Mucosa of gallbladder (tissue), 1 donor: ENCODE results near the gene CFAP61. TPM values are rescaled to one million over a fixed set of nuclear protein-coding genes. Genes with fewer than 3 reads are reported as not detected.

ENCODE experiments used
- DNase-seq: peaks from one replicate; pipeline ENCODE4 v3.0.0-alpha.2; 2020; ENCODE audit warnings: low spot score
- total RNA-seq: library from RNA; stranded (reverse); gene quantifications from one replicate; pipeline ENCODE4 v1.2.1, GENCODE V29; 2021
- donor health status: DM: no; HTN: no; CAD: no.

The CFAP61 gene
- total RNA-seq, 1 donor from 2014 or later: 0.78 TPM

DNA sequence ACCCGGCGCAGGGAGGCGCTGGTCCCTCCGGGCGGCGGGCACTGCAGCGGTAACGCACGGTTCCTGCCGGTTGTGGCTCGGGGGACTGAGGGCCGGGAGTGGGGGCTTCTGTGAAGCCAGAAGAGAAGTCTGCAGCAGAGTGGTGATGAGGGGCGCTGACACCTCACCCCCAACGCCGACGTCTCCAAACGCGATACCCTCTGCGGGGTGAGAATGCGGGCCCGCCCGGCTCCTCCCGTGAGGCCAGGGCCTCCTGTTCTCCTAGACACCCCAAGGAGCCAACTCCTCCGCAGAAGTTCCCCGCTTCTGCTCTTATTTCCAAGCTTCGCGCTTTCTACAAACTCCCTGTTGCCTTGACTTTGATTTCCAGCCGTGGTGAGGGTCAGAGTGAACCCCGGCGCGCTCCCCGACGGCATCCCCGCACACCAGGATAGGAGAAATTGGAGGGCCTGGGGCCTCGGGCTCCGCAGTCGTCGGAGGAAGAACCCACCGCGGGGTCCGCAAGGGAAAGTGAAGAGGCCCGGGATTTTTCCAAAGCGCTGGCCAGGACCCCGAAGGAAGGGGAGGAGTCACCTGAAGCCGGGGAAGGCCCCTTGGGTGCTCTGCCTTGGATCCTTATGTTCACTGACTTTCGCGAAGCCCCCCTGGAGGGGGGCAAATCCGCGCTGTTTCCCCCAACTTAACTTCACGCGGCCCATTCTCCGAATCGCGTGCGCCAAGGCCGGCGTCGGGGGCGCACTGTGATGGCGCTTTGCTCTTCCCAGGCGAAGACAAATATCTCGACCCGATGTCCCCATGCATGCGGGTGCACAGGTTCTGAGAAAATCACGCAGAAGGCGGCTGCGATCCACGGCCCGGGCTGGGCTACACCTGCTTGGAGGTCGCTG lies 312.5 kb downstream of the CFAP61 start:
- DNase-seq: no peak

DNA sequence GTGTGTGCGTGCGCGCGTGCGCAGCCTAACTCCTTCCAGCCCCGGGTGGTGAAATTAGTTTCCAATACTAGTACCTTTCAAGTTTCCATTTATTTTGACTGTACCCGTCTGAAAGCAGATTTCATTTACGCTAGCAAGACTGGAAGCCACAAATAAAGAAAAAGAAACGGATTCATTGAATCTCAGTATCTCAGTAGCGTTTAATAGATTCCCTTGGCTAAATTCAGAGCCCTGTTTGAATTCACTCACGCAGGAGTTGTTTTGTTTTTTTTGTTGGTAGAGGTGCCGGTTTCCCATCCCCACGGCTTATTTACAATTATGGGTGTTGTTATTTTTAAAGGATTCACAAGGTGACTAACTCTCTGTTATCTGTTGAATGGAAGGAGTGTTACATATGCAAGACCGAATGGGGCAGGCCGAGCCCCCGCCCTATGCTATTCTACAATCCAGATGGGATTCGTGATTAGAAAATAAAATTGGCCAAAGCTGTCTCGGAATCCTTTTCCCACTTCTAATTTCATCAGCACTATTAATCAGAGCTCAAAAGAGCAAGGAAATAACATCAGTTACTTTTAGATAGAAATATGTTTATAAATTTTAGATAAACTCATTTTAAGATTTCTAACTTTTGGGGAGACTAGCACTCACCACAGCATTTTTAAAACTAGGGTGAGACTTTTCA lies 313.3 kb downstream of the CFAP61 start:
- no peak for DNase-seq

DNA sequence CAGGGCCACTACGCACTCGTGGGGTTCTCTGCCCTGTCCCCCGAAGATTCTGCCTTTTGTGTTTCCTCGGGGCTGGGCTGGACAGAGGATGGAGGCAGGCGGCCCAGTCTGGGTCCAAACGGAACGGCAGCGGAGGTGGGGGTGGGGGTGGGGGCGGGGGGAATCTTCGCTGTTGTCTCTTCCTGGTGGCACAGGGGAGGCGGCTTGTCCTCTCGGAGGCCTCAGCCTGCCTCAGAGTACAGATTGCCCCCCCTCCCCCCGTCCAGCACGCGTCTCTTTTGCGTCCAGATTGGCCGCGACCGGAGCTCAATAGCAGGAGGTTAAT lies 314.2 kb downstream of the CFAP61 start:
- DNase-seq: no peak

DNA sequence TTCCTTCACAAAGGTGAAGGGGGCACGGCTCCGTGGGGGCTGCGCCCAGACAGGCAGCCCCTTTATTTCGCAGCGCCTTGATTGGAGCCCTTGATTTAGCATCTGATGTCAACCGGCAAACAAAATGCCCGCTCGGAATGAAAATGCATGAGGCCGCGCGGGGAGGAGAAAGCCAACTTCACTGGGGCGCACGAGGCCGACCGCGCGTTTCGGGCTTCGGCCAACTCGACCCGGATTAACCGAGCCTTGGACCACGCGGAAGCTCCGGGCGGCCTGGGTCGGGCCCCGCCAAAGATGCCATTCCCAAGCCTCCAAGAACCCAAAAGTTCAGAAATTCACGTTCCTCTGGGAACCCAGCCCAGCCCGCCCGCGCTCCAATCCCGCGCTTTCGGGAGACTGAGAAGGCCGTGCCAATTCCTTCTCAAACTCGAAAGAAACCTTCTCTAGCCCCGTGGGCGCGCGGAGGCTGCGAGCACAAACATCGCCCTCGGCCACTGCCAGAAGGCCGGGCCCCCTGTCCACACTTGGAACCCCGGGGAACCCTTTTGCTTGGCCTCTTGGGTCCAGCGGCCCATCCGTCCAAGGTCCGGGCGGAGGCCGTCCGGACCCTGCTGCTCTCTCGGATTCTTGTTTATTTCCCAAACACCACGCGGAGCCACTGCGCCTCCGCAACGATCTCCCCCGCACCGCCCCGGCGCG lies 314.7 kb downstream of the CFAP61 start:
- no peak for DNase-seq

DNA sequence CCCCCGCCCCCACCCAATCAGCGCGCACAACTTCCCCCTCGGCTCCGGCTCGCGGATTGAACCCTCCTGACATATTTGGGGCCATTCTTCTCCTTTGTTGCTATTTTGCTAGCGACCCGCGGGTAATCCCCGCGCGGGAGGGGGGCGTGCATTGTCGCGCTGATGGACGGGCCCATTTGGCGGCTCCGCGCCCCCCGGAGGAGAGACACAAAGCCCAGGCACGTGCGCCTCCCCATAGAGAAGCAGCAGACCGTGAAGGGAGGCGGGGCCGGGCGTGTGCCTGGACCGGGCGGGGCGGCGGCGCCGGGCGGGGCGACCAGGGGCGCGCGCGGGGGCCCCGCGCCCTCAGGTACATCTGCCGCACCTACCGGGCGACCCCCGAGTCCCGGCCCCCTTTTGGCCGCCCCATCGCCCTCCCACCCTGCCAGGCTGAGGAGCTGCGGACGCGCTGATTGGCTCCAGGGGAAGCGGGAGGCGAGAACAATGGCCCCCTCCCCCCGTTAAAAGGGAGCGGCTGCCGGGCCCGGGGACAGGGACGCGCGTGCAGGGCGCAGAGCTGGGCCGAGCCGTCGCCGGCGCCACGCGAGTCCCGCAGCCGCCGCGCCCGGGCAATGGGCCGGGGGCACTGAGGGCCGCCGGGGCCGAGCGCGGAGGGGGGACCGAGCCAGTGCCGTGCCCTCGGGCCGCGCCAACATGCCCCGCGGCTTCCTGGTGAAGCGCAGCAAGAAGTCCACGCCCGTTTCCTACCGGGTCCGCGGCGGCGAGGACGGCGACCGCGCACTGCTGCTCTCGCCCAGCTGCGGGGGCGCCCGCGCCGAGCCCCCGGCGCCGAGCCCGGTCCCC lies 315.5 kb downstream of the CFAP61 start, which contains the start of gene INSM1:
TSS of gene INSM1 (plus strand) at position 530 of the 843 bp plus-strand sequence. CDS start at position 694, 164 bp downstream.
- no peak for DNase-seq

DNA sequence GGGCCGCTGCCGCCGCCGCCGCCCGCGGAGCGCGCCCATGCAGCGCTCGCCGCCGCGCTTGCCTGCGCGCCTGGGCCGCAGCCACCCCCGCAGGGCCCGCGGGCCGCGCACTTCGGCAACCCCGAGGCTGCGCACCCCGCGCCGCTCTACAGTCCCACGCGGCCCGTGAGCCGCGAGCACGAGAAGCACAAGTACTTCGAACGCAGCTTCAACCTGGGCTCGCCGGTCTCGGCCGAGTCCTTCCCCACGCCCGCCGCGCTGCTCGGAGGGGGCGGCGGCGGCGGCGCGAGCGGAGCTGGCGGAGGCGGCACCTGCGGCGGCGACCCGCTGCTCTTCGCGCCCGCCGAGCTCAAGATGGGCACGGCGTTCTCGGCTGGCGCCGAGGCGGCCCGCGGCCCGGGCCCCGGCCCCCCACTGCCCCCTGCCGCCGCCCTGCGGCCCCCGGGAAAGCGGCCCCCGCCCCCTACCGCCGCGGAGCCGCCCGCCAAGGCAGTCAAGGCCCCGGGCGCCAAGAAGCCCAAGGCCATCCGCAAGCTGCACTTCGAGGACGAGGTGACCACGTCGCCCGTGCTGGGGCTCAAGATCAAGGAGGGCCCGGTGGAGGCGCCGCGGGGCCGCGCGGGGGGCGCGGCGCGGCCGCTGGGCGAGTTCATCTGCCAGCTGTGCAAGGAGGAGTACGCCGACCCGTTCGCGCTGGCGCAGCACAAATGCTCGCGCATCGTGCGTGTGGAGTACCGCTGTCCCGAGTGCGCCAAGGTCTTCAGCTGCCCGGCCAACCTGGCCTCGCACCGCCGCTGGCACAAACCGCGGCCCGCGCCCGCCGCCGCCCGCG lies 316.3 kb downstream of the CFAP61 start:
- DNase-seq: no peak

DNA sequence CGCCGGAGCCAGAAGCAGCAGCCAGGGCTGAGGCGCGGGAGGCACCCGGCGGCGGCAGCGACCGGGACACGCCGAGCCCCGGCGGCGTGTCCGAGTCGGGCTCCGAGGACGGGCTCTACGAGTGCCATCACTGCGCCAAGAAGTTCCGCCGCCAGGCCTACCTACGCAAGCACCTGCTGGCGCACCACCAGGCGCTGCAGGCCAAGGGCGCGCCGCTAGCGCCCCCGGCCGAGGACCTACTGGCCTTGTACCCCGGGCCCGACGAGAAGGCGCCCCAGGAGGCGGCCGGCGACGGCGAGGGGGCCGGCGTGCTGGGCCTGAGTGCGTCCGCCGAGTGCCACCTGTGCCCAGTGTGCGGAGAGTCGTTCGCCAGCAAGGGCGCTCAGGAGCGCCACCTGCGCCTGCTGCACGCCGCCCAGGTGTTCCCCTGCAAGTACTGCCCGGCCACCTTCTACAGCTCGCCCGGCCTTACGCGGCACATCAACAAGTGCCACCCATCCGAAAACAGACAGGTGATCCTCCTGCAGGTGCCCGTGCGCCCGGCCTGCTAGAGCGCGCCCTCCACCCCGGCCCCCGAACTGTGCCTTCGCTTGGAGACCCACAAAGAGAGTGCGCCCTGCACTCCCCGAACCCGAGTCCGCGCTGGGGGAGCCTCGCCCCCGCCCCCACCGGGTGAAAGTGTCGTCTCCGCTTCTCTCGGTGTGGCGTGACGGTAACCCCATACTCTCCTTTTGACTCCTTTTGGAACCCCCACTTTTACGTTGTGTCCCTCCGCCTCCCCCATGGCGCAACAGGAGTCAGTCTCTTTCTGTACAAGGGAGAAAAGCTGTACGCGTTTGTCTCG lies 317.1 kb downstream of the CFAP61 start:
- DNase-seq: no peak

DNA sequence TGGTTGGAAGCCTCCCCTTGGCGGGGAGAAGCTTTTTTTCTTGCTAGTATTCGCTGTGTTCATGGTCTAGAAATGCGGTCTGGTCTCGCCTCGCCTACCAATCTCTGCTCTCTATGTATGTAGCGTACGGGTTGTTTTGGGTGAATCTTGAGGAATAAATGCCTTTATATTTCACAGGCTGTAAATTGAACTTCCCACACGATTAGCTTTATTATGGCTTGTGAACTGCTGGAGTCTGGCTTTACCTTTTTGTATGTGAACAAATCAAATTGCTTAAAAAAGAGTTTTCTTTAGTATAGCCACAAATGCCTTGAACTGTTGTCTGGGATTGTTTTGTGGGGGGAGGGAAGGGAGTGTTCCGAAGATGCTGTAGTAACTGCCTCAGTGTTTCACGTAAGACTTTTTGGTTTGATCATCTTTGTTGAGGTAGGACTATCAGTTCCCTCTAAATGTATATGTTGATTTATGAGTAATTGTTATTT lies 317.8 kb downstream of the CFAP61 start:
- no peak for DNase-seq

DNA sequence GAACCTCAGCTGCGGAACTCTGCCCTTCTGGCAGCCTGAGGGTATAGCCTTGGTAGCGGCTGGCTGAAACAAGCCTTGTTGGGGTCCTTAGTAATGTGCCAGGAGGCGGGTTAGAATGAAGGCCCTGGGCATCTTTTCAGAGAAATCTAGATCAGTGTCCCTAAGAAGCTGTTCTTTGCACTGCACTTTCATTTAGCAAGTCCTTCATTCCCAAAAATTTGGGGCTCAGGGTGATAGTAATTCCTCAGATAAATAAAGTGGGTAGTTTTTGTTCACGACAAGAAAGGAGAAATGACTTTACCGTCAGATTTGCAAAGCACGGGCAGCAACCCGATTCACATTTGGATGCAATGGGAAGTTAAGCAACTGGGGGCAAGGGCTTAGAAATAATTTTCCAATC lies 318.8 kb downstream of the CFAP61 start:
- DNase-seq: no peak

DNA sequence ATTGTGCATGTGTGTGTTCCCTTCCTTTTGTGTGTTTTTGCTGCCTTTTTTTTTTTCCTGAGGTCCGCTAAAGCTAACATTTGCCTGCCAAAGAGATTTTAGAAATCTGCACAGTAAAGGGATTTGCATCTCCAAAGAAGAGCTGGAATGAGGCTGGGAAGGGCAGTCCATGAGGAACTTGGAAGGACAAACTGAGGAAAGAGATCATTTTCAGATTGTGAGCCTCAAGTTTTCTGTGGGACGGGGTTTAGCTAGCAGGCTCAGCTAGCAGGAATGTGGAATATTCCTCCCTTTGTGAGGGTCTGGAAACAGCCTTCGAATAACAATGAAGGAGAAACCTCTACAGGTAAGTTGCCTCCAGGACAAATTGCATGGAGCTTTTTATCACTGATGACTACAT lies 319.3 kb downstream of the CFAP61 start:
- no peak for DNase-seq

DNA sequence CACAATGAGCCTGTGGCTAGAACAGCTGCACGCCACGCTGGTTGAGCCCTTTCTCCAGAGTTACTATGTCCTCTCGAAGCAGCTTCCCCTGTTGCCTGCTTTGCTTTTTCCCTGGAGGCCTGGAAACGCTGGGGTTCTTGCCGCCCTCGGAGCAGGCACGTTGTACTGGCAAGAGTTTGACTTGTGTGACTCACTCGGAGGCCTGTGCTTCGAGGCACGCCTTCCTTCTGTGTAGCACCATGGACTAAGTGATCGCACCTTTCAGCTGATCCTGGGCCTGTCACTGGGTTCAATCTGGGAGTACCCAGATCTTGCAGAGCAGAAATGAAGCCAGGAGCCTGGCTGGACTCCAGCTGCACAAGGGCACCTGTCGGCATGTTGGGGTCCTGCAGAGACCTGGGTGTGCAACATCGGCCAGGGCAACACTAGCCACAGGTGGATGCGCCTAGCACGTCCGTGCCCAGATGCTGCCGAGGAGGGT lies 320.8 kb downstream of the CFAP61 start:
- DNase-seq: no peak

DNA sequence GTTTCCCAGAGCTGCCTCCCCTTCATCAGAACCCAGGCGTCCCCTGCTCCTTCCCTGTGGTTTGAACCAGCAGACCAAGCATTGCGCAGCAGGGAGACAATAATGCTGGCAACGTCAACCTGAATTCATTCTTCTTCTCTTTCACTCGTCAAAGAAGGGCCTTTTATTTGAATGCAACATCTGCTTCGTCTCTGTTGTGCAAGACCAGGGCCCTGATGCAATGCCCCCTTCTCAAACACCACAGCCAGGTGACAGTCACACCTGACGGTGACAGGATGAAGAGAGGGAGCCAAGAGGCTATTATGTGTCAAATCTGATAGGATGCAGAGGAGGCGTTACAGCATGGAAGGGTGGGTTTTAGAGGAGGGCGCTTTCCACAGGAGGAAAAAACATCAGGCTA lies 323.5 kb downstream of the CFAP61 start:
- no peak for DNase-seq

DNA sequence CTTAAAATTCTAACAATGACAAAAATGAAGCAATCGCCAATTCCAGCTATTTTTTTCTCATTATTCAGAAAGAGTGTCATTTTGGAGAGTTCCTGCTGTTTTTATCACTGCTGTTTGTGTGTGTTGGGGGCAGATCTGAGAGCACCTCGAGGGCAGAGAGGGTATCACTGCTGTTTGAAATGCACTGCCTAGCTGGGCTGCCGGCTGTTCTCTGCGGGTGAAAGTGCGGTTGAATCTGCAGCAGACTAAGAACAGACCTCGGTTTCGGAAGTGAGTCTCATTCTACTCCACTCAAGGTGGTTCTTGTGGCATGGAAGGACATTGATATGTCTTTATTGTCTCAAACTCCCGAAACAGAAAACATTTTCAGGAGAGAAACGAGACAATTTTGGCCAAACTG lies 333.9 kb downstream of the CFAP61 start:
- DNase-seq: no peak

DNA sequence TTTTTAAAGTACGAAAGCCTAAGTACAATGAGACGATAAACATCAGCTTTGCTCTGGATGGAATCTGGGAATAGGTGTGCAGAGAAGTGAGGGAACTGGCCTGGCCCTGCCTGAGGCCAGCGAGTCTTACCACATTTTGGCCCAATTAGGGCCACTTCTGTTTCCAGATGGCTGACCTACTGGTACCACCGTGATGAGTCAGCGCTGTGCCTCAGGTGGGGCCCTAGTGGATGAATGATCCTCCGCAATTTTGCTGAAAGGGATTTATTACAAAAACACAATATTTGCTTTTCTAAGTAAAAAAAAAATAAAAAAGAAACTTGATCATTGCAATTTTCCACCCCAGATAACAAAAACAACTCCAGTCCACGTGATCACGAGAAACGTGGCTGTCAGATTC lies 338.1 kb downstream of the CFAP61 start:
- DNase-seq: no peak

DNA sequence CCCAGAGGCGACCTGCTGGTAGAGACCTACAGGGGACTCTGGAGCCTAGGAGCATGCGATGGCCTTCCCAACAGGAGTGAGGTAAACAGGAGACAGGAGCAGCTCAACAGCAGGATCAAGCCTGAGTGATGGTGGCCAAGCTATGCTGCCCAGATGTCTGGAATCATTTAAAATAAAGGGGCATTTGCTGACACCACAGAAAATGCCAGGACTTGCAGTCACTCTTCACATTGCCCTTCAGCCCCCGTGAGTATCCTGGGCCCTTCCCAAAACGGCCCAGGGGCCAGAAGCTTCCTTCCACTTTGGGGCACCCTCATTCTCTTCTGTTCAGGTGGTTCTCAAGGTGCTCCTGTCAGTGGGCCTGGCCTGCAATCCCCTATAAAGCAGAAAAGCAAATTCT lies 338.8 kb downstream of the CFAP61 start:
- DNase-seq: no peak

DNA sequence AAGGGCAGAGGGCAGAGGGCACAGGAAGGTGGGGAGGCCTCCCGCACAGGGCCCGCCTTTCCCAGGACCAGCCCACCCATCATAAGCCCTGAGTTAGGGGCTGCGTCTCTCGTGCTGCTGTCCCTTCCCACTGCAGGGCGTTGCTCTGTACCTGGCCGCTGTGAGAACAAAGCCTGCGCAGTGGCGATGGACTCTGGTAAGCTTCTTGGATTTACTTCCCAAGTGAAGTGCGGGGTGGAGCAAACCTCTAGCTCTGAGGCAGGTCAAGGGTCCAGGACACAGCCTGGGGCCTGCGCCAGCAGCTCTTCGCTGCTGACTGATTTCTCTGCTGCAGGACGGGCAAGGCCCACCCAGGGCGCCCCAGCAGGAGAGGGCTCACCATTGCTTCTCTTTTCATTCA lies 339.4 kb downstream of the CFAP61 start:
- DNase-seq: no peak

DNA sequence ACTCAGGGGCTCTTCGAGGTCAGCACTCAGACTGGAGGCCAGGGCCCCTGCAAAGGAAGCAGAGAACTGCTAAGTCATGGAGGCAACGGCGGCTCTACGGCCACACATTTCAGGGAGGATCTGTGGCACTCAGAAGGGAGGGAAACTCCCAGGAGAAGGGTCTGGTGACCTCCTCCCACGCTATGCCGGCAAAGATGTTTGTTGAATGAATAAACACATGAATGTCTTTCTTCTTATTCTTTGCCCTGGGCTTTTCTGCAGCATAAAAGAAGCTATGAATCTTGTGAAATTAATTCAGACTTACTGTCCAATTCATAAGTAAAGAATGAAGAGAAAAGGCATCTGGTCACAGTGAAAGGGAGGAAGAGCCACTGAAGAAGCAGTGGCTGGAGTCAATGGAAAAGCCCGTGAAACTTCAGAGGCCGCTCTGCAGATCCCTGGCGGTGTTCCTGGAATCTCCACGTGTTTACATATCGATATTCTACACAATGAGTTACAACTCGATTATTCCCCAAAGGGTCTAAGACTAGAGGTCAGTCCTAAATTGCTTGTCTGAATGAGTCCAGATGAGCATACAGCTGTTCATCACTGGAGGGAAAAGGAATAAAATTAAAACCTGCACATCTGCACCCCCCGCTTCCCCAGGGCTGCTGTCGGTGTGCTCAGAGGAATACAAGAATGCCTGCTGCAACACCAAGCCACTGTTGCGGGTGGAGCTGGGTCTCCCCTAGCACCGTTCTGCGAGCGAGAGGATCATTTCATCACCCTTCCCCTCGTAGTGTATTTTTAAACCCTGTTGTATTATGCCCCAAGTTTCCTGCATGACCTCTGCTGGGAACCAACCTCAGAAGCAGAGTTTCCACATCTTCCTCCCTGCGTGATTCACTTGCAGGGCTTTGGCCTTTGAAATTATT lies 341.1 kb downstream of the CFAP61 start:
- DNase-seq: no peak

DNA sequence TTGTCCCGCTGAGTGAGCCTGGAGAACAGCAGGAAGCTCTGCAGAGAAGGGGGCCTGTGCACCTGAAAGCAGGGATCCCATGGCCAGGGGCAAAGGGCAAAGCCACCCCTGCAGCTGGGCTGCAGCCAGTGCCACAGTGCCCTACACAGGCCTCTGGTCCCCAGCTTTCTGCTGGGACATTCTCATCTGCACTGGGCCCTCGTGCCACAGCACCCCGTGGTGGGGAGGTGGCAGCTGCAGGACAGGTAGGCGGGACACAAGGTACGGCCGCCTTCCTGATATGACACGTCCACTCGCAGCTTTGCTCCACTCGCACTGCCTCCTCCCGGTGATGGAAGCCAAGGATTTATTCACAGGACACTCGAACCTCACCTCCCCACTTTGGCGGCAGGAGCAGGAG lies 342.8 kb downstream of the CFAP61 start:
- DNase-seq: no peak
